HFF-Myc (cell line): ENCODE measurements around the gene SEZ6L2.

ENCODE experiments used
- DNase-seq: peaks from one replicate; pipeline ENCODE4 v3.0.0-alpha.2; 2011; ENCODE audit warnings: low read depth; ENCODE audit errors: extremely low read depth
- H3K4me3 ChIP-seq: replicated peaks from 2 replicates; pipeline ENCODE4 v1.5.1; 2011; ENCODE audit warnings: low read depth, mild to moderate bottlenecking, control low read depth, low read length
- CTCF ChIP-seq: IDR thresholded peaks from 2 replicates; pipeline ENCODE4 v1.5.1; 2012; ENCODE audit warnings: mild to moderate bottlenecking, low read depth, low read length, control low read depth; ENCODE audit errors: missing control alignments

SEZ6L2 gene

GRCh38 chr16:29863669-29863984 is 35.7 kb downstream of the SEZ6L2 start:
- H3K4me3 ChIP-seq = peak overlapping the region; percentile 19
- no peak for TF ChIP-seq CTCF
- no peak for DNase-seq

GRCh38 chr16:29862884-29863668 is 36.3 kb downstream of the SEZ6L2 start, which contains the start of gene CDIPT:
CDIPT (minus strand) TSS chr16:29863226; CDS start chr16:29862857, 369 bp downstream.
- peak; percentile 92 for DNase-seq
- TF ChIP-seq CTCF = peak; percentile 73
- H3K4me3 ChIP-seq = peak within 1 kb of the TSS; percentile 87

- no peak for DNase-seq
- peak overlapping the region; percentile 87 for H3K4me3 ChIP-seq
- no peak for TF ChIP-seq CTCF
Measured at GRCh38 chr16:29862383-29862883, 36.9 kb downstream of the SEZ6L2 start.

- TF ChIP-seq CTCF = no peak
- no peak overlapping the region for H3K4me3 ChIP-seq
- DNase-seq = no peak
Measured at GRCh38 chr16:29860218-29860617, 39.1 kb downstream of the SEZ6L2 start.

GRCh38 chr16:29858974-29859373 is 40.4 kb downstream of the SEZ6L2 start:
- no peak for TF ChIP-seq CTCF
- no peak for DNase-seq
- H3K4me3 ChIP-seq = no peak overlapping the region

- TF ChIP-seq CTCF = no peak
- no peak for DNase-seq
- no peak overlapping the region for H3K4me3 ChIP-seq
Measured at GRCh38 chr16:29858149-29858849, 41.1 kb downstream of the SEZ6L2 start.
